H1 (cell line): ENCODE data around the gene G3BP1. TPM values are rescaled to one million over a fixed set of nuclear protein-coding genes. Genes with fewer than 3 reads are reported as not detected.

Experiments
- CTCF ChIA-PET: fragments of 300-600 bp; sonication (Branson Sonifier 250); formaldehyde crosslinking; loops from one replicate; lab custom pipeline; 2021; ENCODE audit not compliant: partially characterized antibody; lab: Charles Lee
- POLR2A ChIA-PET: fragments of 300-600 bp; sonication (Branson Sonifier 250); formaldehyde crosslinking; loops from one replicate; lab custom pipeline; 2021; ENCODE audit warnings: inconsistent platforms; ENCODE audit not compliant: partially characterized antibody; lab: Charles Lee
- DNase-seq, 2 experiments: peaks; one replicate each; pipeline versions ENCODE4 v3.0.0 to v3.0.0-alpha.2; 2010 to 2022; ENCODE audit warnings: low spot score in 2 of 2, low read depth in 1 of 2, mixed read lengths in 1 of 2
- FAIRE-seq: peaks from 2 replicates; lab custom pipeline; 2011; peaks lifted over from hg19 to GRCh38; lab: Jason Lieb, UNC
- H2AFZ ChIP-seq: 2 replicates; pipeline ENCODE4 v1.8.1; 2012; ENCODE audit warnings: low read length, inconsistent platforms
- H2AK5ac ChIP-seq: 2 replicates; pipeline ENCODE4 v1.6.1; 2013; ENCODE audit warnings: low read depth, low read length
- H2BK120ac ChIP-seq: replicated peaks from 2 replicates; pipeline ENCODE3; 2013; ENCODE audit warnings: low read depth, low read length, inconsistent platforms
- H2BK12ac ChIP-seq: 2 replicates; pipeline ENCODE4 v1.6.1; 2013; ENCODE audit warnings: low read depth, low read length
- H2BK15ac ChIP-seq: 2 replicates; pipeline ENCODE4 v1.6.1; 2013; ENCODE audit warnings: low read length
- H2BK20ac ChIP-seq: 2 replicates; pipeline ENCODE4 v1.6.1; 2013; ENCODE audit warnings: low read length
- H2BK5ac ChIP-seq: 2 replicates; pipeline ENCODE4 v1.6.1; 2013; ENCODE audit warnings: low read depth, low read length
- H3K14ac ChIP-seq: 2 replicates; pipeline ENCODE4 v1.6.1; 2013; ENCODE audit warnings: inconsistent platforms; ENCODE audit not compliant: insufficient read length
- H3K18ac ChIP-seq: 2 replicates; pipeline ENCODE4 v1.6.1; 2013; ENCODE audit warnings: low read length; ENCODE audit errors: extremely low read depth
- H3K23ac ChIP-seq: 2 replicates; pipeline ENCODE4 v1.6.1; 2013; ENCODE audit warnings: inconsistent platforms; ENCODE audit not compliant: insufficient read length
- H3K23me2 ChIP-seq: 2 replicates; pipeline ENCODE4 v1.6.1; 2013; ENCODE audit warnings: low read depth, low read length
- H3K27ac ChIP-seq: 2 replicates; pipeline ENCODE4 v1.6.1; 2011; ENCODE audit warnings: low read depth, low read length, inconsistent platforms
- H3K27me3 ChIP-seq, 4 experiments: replicated peaks in 1 of 4; 1 replicate in 1 of 4; 2 replicates in 3 of 4; pipeline versions ENCODE4 v1.6.1 to v1.8.1; 2011 to 2013; ENCODE audit warnings: low read length in 3 of 4, mild to moderate bottlenecking in 3 of 4, inconsistent platforms in 2 of 4, mixed read lengths in 2 of 4, moderate library complexity in 1 of 4; ENCODE audit not compliant: control insufficient read depth in 3 of 4, insufficient read depth in 3 of 4; ENCODE audit errors: extremely low read depth in 1 of 4
- H3K36me3 ChIP-seq, 4 experiments: 2 replicates each; pipeline versions ENCODE4 v1.6.1 to v1.8.1; 2011 to 2013; ENCODE audit warnings: mild to moderate bottlenecking in 4 of 4, low read length in 3 of 4, moderate library complexity in 2 of 4, control low read depth in 1 of 4, inconsistent platforms in 1 of 4; ENCODE audit not compliant: insufficient read depth in 4 of 4, control insufficient read depth in 2 of 4
- H3K4ac ChIP-seq: replicated peaks from 2 replicates; pipeline ENCODE3; 2013; ENCODE audit warnings: low read length, low read depth, mixed read lengths, inconsistent platforms; ENCODE audit not compliant: insufficient read length
- H3K4me1 ChIP-seq, 4 experiments: replicated peaks in 1 of 4; 1 replicate in 1 of 4; 2 replicates in 3 of 4; pipeline versions ENCODE4 v1.6.1 to v1.8.1; 2011 to 2013; ENCODE audit warnings: low read length in 3 of 4, inconsistent platforms in 2 of 4, mixed read lengths in 1 of 4; ENCODE audit not compliant: insufficient read depth in 4 of 4, control insufficient read depth in 3 of 4
- H3K4me2 ChIP-seq, 2 experiments: 2 replicates each; pipeline versions ENCODE4 v1.6.1 to v1.8.1; 2011 to 2013; ENCODE audit warnings: low read depth in 2 of 2, low read length in 2 of 2, control low read depth in 1 of 2, inconsistent platforms in 1 of 2, mild to moderate bottlenecking in 1 of 2; ENCODE audit not compliant: insufficient read depth in 1 of 2
- H3K4me3 ChIP-seq, 4 experiments: fragments of 200-600, 300-600 bp in 1 of 4; sonication (generic), shearing (Covaris generic), sonication (Bioruptor Twin) in 1 of 4; 2 replicates each; pipeline versions ENCODE4 v1.5.1 to v1.8.1; 2011 to 2016; ENCODE audit warnings: low read length in 4 of 4, low read depth in 3 of 4, control low read depth in 2 of 4, inconsistent platforms in 2 of 4, mild to moderate bottlenecking in 2 of 4, mixed read lengths in 1 of 4, moderate library complexity in 1 of 4; ENCODE audit not compliant: insufficient read depth in 2 of 4; ENCODE audit errors: extremely low read depth in 1 of 4
- H3K56ac ChIP-seq: replicated peaks from 2 replicates; pipeline ENCODE3; 2013; ENCODE audit warnings: low read depth, mild to moderate bottlenecking, mixed read lengths, low read length, inconsistent platforms; ENCODE audit not compliant: insufficient read length
- H3K79me1 ChIP-seq: 2 replicates; pipeline ENCODE4 v1.6.1; 2013; ENCODE audit warnings: low read depth, low read length, control low read depth
- H3K79me2 ChIP-seq, 2 experiments: 2 replicates each; pipeline versions ENCODE4 v1.6.1 to v1.8.1; 2012 to 2013; ENCODE audit warnings: low read length in 2 of 2, mild to moderate bottlenecking in 2 of 2, inconsistent platforms in 1 of 2; ENCODE audit not compliant: insufficient read depth in 2 of 2, control insufficient read depth in 1 of 2
- H3K9ac ChIP-seq, 4 experiments: replicated peaks in 1 of 4; 1 replicate in 1 of 4; 2 replicates in 3 of 4; pipeline versions ENCODE4 v1.6.1 to v1.8.1; 2011 to 2013; ENCODE audit warnings: low read depth in 3 of 4, low read length in 3 of 4, control low read depth in 2 of 4, mild to moderate bottlenecking in 2 of 4, moderate library complexity in 2 of 4, inconsistent platforms in 1 of 4; ENCODE audit errors: extremely low read depth in 1 of 4
- H3K9me3 ChIP-seq, 2 experiments: 2 replicates each; pipeline versions ENCODE4 v1.6.1 to v1.8.1; 2012 to 2013; ENCODE audit warnings: mild to moderate bottlenecking in 2 of 2, moderate library complexity in 2 of 2, control low read depth in 1 of 2, inconsistent platforms in 1 of 2, low read depth in 1 of 2, low read length in 1 of 2, mixed read lengths in 1 of 2; ENCODE audit not compliant: insufficient read depth in 2 of 2
- H4K20me1 ChIP-seq, 2 experiments: replicated peaks in 1 of 2; 2 replicates each; pipeline versions ENCODE3 to v1.8.1; 2011 to 2013; ENCODE audit warnings: inconsistent platforms in 2 of 2, low read length in 2 of 2, mild to moderate bottlenecking in 1 of 2; ENCODE audit not compliant: insufficient read depth in 2 of 2, control insufficient read depth in 1 of 2
- H4K5ac ChIP-seq: 2 replicates; pipeline ENCODE4 v1.6.1; 2013; ENCODE audit warnings: low read length, low read depth, mixed read lengths, inconsistent platforms; ENCODE audit not compliant: insufficient read length
- H4K8ac ChIP-seq: 2 replicates; pipeline ENCODE4 v1.8.0; 2013; ENCODE audit warnings: mild to moderate bottlenecking, moderate library complexity, low read length, inconsistent platforms; ENCODE audit not compliant: insufficient read depth; ENCODE audit errors: extremely low read depth
- H4K91ac ChIP-seq: replicated peaks from 2 replicates; pipeline ENCODE3; 2013; ENCODE audit warnings: low read length, mixed read lengths, inconsistent platforms; ENCODE audit not compliant: insufficient read length
- BRCA1 ChIP-seq: IDR thresholded peaks from 2 replicates; pipeline ENCODE4 v1.6.1; 2012; ENCODE audit warnings: low read depth, low read length, improper control_type of control experiment
- CREB1 ChIP-seq: IDR thresholded peaks from 2 replicates; pipeline ENCODE4 v1.6.1; 2012; ENCODE audit warnings: inconsistent platforms
- EGR1 ChIP-seq: IDR thresholded peaks from 2 replicates; pipeline ENCODE4 v1.6.1; 2011; ENCODE audit warnings: low read depth, low read length, borderline replicate concordance
- FOSL1 ChIP-seq: IDR thresholded peaks from 2 replicates; pipeline ENCODE4 v1.6.1; 2011; ENCODE audit warnings: mild to moderate bottlenecking, low read depth, low read length, moderate library complexity; ENCODE audit not compliant: insufficient read depth
- GTF2F1 ChIP-seq: IDR thresholded peaks from 2 replicates; pipeline ENCODE4 v1.6.1; 2012; ENCODE audit warnings: low read depth, low read length, improper control_type of control experiment, borderline replicate concordance
- JUND ChIP-seq: IDR thresholded peaks from 2 replicates; pipeline ENCODE4 v1.6.1; 2011; ENCODE audit warnings: mild to moderate bottlenecking, improper control_type of control experiment, low read length
- KDM5A ChIP-seq: fragments of 200-600 bp; IDR thresholded peaks from 2 replicates; pipeline ENCODE4 v1.7.1; 2012; ENCODE audit warnings: mild to moderate bottlenecking, low read length, inconsistent platforms, mixed read lengths
- PHF8 ChIP-seq: fragments of 200-600 bp; sonication (generic); conservative IDR thresholded peaks from 2 replicates; pipeline ENCODE4 v1.7.1; 2012; ENCODE audit warnings: low read depth, mild to moderate bottlenecking, inconsistent platforms, low read length, moderate library complexity
- POLR2AphosphoS5 ChIP-seq: IDR thresholded peaks from 2 replicates; pipeline ENCODE4 v1.6.1; 2011; ENCODE audit warnings: low read depth, low read length
- RFX5 ChIP-seq: IDR thresholded peaks from 2 replicates; pipeline ENCODE4 v1.6.1; 2011; ENCODE audit warnings: low read depth, low read length, improper control_type of control experiment, borderline replicate concordance
- TEAD4 ChIP-seq: IDR thresholded peaks from 2 replicates; pipeline ENCODE4 v1.6.1; 2012; ENCODE audit warnings: low read depth, low read length, inconsistent platforms, mixed read lengths
- ZNF274 ChIP-seq: IDR thresholded peaks from 2 replicates; pipeline ENCODE4 v1.7.0; 2012; ENCODE audit warnings: low read length, borderline replicate concordance; ENCODE audit errors: extremely low read depth
- WGBS, 2 experiments: shearing (Covaris generic) in 1 of 2; methylation state at CpG; one replicate each; pipeline versions ENCODE4 v1.1.6 to v1.1.7; 2013 to 2015; ENCODE audit warnings: low lambda C conversion rate in 2 of 2, mixed read lengths in 2 of 2, inconsistent platforms in 1 of 2, low coverage in 1 of 2, missing lambda C conversion rate in 1 of 2; ENCODE audit not compliant: insufficient replicate concordance in 2 of 2, insufficient coverage in 1 of 2, insufficient read length in 1 of 2; ENCODE audit errors: extremely low coverage in 1 of 2, missing lambda C conversion rate in 1 of 2; 5-methylcytosine and 5-hydroxymethylcytosine counted together
- polyA plus RNA-seq, 7 experiments: library from polyadenylated mRNA; depleted of rRNA in 3 of 7; stranded (reverse) in 5 of 7; unstranded in 2 of 7; fragments of >200 nt in 5 of 7; fragments of 200-250 nt in 2 of 7; gene quantifications; 1 replicate in 5 of 7; 2 replicates in 1 of 7; 4 replicates in 1 of 7; pipeline versions ENCODE4 v1.2.1 to v1.2.3, GENCODE V29; 2011 to 2013; ENCODE audit warnings: missing spikeins in 2 of 7, mixed read lengths in 2 of 7
- total RNA-seq: library from RNA; stranded (reverse); fragmentation: NEBNext Ultra II Directional; extraction: Animal tissue kit (Norgen Biotek cat#: 25700); gene quantifications from 2 replicates; pipeline ENCODE4 v1.2.1, GENCODE V29; 2021

G3BP1 gene
- total and polyA plus RNA-seq, 2 of the 8 experiments (the other 6 are each of a cell fraction or from before 2014, with no cell fraction given): 71.2 to 516 TPM

DNA sequence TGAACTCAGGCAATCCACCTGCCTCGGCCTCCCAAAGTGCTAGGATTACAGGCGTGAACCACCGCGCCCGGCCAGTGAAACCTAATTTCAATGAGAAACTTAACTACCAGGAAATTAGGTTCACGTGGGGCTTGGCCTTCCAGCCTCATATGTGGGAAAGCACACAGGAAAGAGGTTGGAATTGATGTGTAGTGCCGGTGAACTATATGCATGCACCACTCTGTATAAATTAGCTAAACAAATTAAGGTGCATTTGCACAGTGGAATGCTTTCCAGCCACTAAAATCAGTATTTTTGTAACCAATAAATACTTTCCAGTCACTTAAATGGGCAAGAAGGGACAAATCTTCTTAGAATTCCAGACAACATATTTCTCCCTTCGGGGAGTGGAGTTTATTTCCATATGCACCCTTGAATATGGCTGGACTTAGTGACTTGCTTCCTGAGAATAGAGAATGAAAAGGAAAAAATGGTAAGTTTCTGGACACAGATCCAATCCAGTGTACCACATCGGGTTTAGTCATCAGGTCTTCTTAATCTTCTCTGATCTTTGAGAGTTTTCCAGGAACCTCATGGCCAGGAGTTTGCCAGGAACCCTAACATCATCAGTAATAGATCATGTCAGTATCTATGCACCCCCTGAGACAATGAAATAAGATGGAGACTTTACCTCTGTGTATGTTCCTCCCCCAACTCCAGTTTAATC lies 38.2 kb upstream of the G3BP1 start:
- H4K20me1 ChIP-seq: no peaks in the 10 kb centered on the region
- no peak overlapping the region for H3K23ac ChIP-seq
- no peak overlapping the region for H3K4ac ChIP-seq
- H3K4me1 ChIP-seq: peaks cover 0 to 7% (median 3%) of the 10 kb centered on the region in 4 experiments; a peak in 3 of 7 replicates
- POLR2A ChIA-PET: interaction anchor here (1.1 kb wide), 1 partner anchor 8 kb away, joined by 3 read pairs; no protein-coding TSS in a partner anchor
- H3K27me3 ChIP-seq: no peaks in the 10 kb centered on the region
- H4K8ac ChIP-seq: no peak overlapping the region
- peaks cover 13 to 19% of the 10 kb centered on the region in 2 experiments for H3K9me3 ChIP-seq
- no peak overlapping the region for H3K56ac ChIP-seq
- no peaks in the 10 kb centered on the region for H3K79me1 ChIP-seq
- no peak overlapping the region for H4K91ac ChIP-seq
- H3K9ac ChIP-seq: no peak overlapping the region
- no peak overlapping the region for H3K27ac ChIP-seq
- CTCF ChIA-PET: interaction anchor here (0.6 to 38.0 kb wide), 4 partner anchors 7 to 69 kb away, joined by 3 to 991 read pairs (median 112); no protein-coding TSS in a partner anchor
- no peak overlapping the region for H3K4me3 ChIP-seq
- WGBS, 2 experiments: 94% methylated on average over 9 of the region's 9 CpGs; no CpG with 5 or more reads in 1 of the 2 experiments
- peaks cover 2% of the 10 kb centered on the region; the same call in 1 of the 2 replicates for H3K23me2 ChIP-seq
- no peak overlapping the region for H2BK120ac ChIP-seq
- FAIRE-seq: no peak
- H2AK5ac ChIP-seq: no peak overlapping the region
- H4K5ac ChIP-seq: no peak overlapping the region
- no peak overlapping the region for H3K18ac ChIP-seq
- H2BK5ac ChIP-seq: no peak overlapping the region
- H2BK15ac ChIP-seq: no peak overlapping the region
- no peak overlapping the region for H3K4me2 ChIP-seq
- no peak for DNase-seq
- peaks cover 0 to 8% (median 0%) of the 10 kb centered on the region in 4 experiments; a peak in 3 of 8 replicates for H3K36me3 ChIP-seq
- no peak overlapping the region for H2AFZ ChIP-seq
- no peak overlapping the region for H2BK12ac ChIP-seq
- H2BK20ac ChIP-seq: no peak overlapping the region
- no peaks in the 10 kb centered on the region for H3K79me2 ChIP-seq
- no peak overlapping the region for H3K14ac ChIP-seq
- TF ChIP-seq ZNF274 (no peak), KDM5A (no peak), BRCA1 (no peak), PHF8 (no peak), GTF2F1 (no peak), RFX5 (no peak), TEAD4 (no peak), POLR2AphosphoS5 (no peak), JUND (no peak), EGR1 (no peak), FOSL1 (no peak), CREB1 (no peak)
